Prostate gland (tissue), 1 donor: ENCODE data around the gene APOBEC3B.

ENCODE experiments used
- POLR2A ChIP-seq: fragments of 450-650 bp; IDR thresholded peaks from one replicate; pipeline ENCODE4 v1.6.1; 2016; ENCODE audit warnings: antibody characterized with exemption, mild to moderate bottlenecking
- POLR2AphosphoS5 ChIP-seq: sonication (generic); formaldehyde crosslinking; IDR thresholded peaks from one replicate; pipeline ENCODE4 v1.6.1; 2017; ENCODE audit warnings: antibody characterized with exemption

- TF ChIP-seq POLR2AphosphoS5, result no peak
- no peak for TF ChIP-seq POLR2A
Observed at GRCh38 chr22:38944653-38945052, 37.5 kb upstream of the APOBEC3B start.
